Urothelium cell line (cell line): ENCODE results near the gene SNORC.
A peak's percentile ranks its signal among the peaks of the same experiment; 100 is the strongest.

Experiments
- DNase-seq: peaks from one replicate; pipeline ENCODE4 v3.0.0; 2011; ENCODE audit warnings: low spot score, mixed read lengths
- FAIRE-seq: peaks from 2 replicates; lab custom pipeline; 2011; peaks lifted over from hg19 to GRCh38; lab: Jason Lieb, UNC

The SNORC gene

GRCh38 chr2:232882085-232882484 lies 12.0 kb downstream of the SNORC start:
- FAIRE-seq (no peak), DNase-seq (no peak)

GRCh38 chr2:232882505-232883115 lies 12.5 kb downstream of the SNORC start:
- no peak for DNase-seq
- no peak for FAIRE-seq

GRCh38 chr2:232883116-232883721 lies 13.2 kb downstream of the SNORC start:
- no peak for FAIRE-seq
- DNase-seq = no peak

- FAIRE-seq (no peak), DNase-seq (no peak)
Observed at GRCh38 chr2:232884001-232884421, 13.9 kb downstream of the SNORC start.

GRCh38 chr2:232884549-232885263 lies 14.6 kb downstream of the SNORC start:
- FAIRE-seq (no peak), DNase-seq (no peak)

GRCh38 chr2:232885264-232885961 lies 15.3 kb downstream of the SNORC start:
- DNase-seq (no peak), FAIRE-seq (no peak)

GRCh38 chr2:232886176-232886575 lies 16.1 kb downstream of the SNORC start:
- DNase-seq (no peak), FAIRE-seq (peak; percentile 93)

GRCh38 chr2:232886632-232887031 lies 16.6 kb downstream of the SNORC start:
- FAIRE-seq (no peak), DNase-seq (no peak)

GRCh38 chr2:232887171-232887850 lies 17.2 kb downstream of the SNORC start:
- FAIRE-seq = no peak
- no peak for DNase-seq

GRCh38 chr2:232888099-232888836 lies 18.2 kb downstream of the SNORC start:
- no peak for DNase-seq
- peak; percentile 95 for FAIRE-seq

GRCh38 chr2:232888839-232889529 lies 18.9 kb downstream of the SNORC start:
- FAIRE-seq (no peak), DNase-seq (no peak)

- DNase-seq (no peak), FAIRE-seq (no peak)
Observed at GRCh38 chr2:232889876-232890401, 19.9 kb downstream of the SNORC start.

GRCh38 chr2:232890536-232890895 lies 20.5 kb downstream of the SNORC start:
- no peak for DNase-seq
- FAIRE-seq = no peak

GRCh38 chr2:232890896-232891601 lies 21.0 kb downstream of the SNORC start:
- FAIRE-seq = peak; percentile 97
- peak; percentile 79 for DNase-seq

- FAIRE-seq (peak; percentile 82), DNase-seq (peak; percentile 36)
Observed at GRCh38 chr2:232891621-232892071, 21.6 kb downstream of the SNORC start.

- no peak for DNase-seq
- no peak for FAIRE-seq
Observed at GRCh38 chr2:232892221-232892620, 22.2 kb downstream of the SNORC start.

- no peak for DNase-seq
- no peak for FAIRE-seq
Observed at GRCh38 chr2:232892843-232893242, 22.8 kb downstream of the SNORC start.

GRCh38 chr2:232893834-232894233 lies 23.8 kb downstream of the SNORC start:
- DNase-seq = no peak
- FAIRE-seq = peak; percentile 58

GRCh38 chr2:232894251-232894650 lies 24.2 kb downstream of the SNORC start:
- FAIRE-seq (no peak), DNase-seq (no peak)
